Ovary (tissue), 3 donors: ENCODE results near the gene BCAS1.

Source experiments
- CTCF ChIP-seq, 3 donors: fragments of 450-650 bp in 2 of 3; fragments of 200-600 bp in 1 of 3; IDR thresholded peaks; one replicate each; pipeline versions ENCODE4 v1.5.1 to v1.8.0; 2016 to 2022; ENCODE audit warnings: antibody characterized with exemption in 3 of 3, mild to moderate bottlenecking in 1 of 3
- POLR2A ChIP-seq: fragments of 450-650 bp; IDR thresholded peaks from one replicate; pipeline ENCODE4 v1.6.1; 2017; ENCODE audit warnings: antibody characterized with exemption, mild to moderate bottlenecking, moderate library complexity
- donor health status: DM: no; HTN: no; CAD: no.

GRCh38 chr20:54023406-54023805 lies 47.0 kb downstream of the BCAS1 start:
- TF ChIP-seq CTCF (IDR thresholded peaks at IDR 0.05) (no peak), POLR2A (no peak)
